Fibroblast of lung (primary cell): ENCODE results near the gene NTN3.

Experiments
- CTCF ChIP-seq, 2 donors: IDR thresholded peaks in 1 of 2; conservative IDR thresholded peaks in 1 of 2; 1 replicate in 1 of 2; 2 replicates in 1 of 2; pipeline ENCODE4 v1.5.1; 2011 to 2012; ENCODE audit warnings: low read length in 2 of 2, control low read depth in 1 of 2, inconsistent platforms in 1 of 2, low read depth in 1 of 2, mild to moderate bottlenecking in 1 of 2
- EZH2 ChIP-seq: IDR thresholded peaks from 2 replicates; pipeline ENCODE4 v1.5.1; 2012; ENCODE audit warnings: low read length, control low read depth, mild to moderate bottlenecking; ENCODE audit errors: missing control alignments

GRCh38 chr16:2492292-2492691, 21.2 kb downstream of the NTN3 start:
- no peak for TF ChIP-seq CTCF (conservative IDR thresholded peaks at IDR 0.05 in 1 of 2, IDR thresholded peaks at IDR 0.05 in 1 of 2; ENCODE audit: low read depth in 1 of 2, low read length in 2 of 2)
- TF ChIP-seq EZH2, result no peak
